ENCODE results near the gene OR14A2. TPM values are rescaled to one million over a fixed set of nuclear protein-coding genes. Genes with fewer than 3 reads are reported as not detected.
"Not testable (repeated sequence)": the region's sequence is repeated elsewhere in the genome, so short reads cannot be mapped to it uniquely, and the experiment has no call there.

Gene OR14A2
- not detected in 2 replicates for total RNA-seq

DNA sequence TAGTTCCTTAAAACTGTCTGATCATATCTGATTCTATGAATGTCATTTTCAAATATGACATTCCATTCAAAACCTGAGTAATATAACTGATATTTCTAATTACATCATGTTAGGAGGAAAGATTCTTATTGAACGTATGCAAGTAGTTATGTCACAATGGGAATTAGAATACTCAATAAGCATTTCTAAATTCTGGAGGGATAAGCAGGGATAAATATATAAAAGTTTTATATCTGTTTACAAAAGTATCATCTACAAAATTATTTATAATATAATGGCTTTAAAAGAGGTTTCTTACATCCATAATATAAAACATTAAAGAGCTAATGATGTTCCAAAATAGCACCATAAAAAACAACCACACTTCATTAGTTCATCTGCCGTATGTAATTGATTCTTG is at the start of gene OR14A2:
TSS of gene OR14A2 (minus strand) at position 101 of the 400 bp plus-strand sequence.
- H3K4me3 ChIP-seq (ENCODE audit: low read depth, low read length): no peak within 1 kb of the TSS
- no peaks in the 10 kb centered on the region for H3K36me3 ChIP-seq (ENCODE audit: control insufficient read depth, insufficient read depth, low read length)
- no peaks in the 10 kb centered on the region for H3K27me3 ChIP-seq (ENCODE audit: control insufficient read depth, insufficient read depth, low read length)
- TF ChIP-seq CTCF (IDR thresholded peaks at IDR 0.05; ENCODE audit: insufficient read depth, low read length, poor library complexity, severe bottlenecking): no peak
- DNase-seq (ENCODE audit: low read depth): no peak

- TF ChIP-seq CTCF (IDR thresholded peaks at IDR 0.05; ENCODE audit: insufficient read depth, low read length, poor library complexity, severe bottlenecking): no peak
- Histone ChIP-seq H3K27me3 (ENCODE audit: control insufficient read depth, insufficient read depth, low read length) (no peaks in the 10 kb centered on the region), H3K4me3 (ENCODE audit: low read depth, low read length) (no peak overlapping the region), H3K36me3 (ENCODE audit: control insufficient read depth, insufficient read depth, low read length) (no peaks in the 10 kb centered on the region)
- DNase-seq (ENCODE audit: low read depth): no peak
These were observed 49.6 kb upstream of the OR14A2 start for GRCh38 chr1:247797518-247797917.

DNA sequence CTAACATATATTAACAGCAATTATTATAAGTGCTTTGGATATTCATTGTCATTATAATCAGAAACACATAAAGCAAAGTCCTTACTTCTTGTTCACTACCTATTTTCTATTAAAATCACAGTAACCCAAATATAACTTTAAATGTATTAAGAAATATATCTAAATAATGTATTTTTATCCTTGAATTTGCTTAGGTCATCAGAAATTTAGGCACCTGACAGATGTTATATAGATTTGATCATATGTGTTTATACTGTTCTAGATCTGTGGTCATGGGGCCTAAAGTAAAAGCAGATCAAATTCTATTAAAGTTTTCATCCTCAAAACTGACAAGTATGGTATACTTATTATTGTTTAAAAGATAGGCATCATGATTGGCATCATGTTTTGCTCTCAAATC is 21.7 kb upstream of the OR14A2 start:
- no peak overlapping the region for H3K4me3 ChIP-seq (ENCODE audit: low read depth, low read length)
- no peak for DNase-seq (ENCODE audit: low read depth)
- TF ChIP-seq CTCF (IDR thresholded peaks at IDR 0.05; ENCODE audit: insufficient read depth, low read length, poor library complexity, severe bottlenecking): no peak

DNA sequence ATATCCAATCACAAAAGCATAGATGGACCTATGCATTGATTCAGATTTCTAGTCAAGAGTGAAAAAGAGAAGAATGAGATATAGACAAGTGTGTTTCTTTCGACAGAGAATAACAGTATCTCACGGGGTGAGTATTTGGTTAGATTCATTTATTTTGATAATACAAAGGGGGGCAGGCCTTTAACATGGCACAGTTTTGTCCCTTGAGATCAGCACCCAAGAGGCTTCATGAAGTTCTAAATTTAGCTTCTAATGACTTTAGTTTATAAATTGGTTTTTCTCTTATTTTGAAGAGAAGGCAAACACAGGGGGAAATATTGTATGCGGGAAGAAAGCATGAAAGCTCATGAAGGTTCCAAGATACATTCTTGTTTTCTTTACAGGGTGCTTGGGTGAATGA is 12.5 kb upstream of the OR14A2 start, which contains the start of gene OR1C1:
TSS of gene OR1C1 (minus strand) at position 101 of the 400 bp plus-strand sequence. CDS start 2,150 bp downstream, outside the sequence.
- Histone ChIP-seq H3K4me3 (ENCODE audit: low read depth, low read length) (no peak within 1 kb of the TSS), H3K36me3 (ENCODE audit: control insufficient read depth, insufficient read depth, low read length) (no peaks in the 10 kb centered on the region), H3K27me3 (ENCODE audit: control insufficient read depth, insufficient read depth, low read length) (no peaks in the 10 kb centered on the region)
- no peak for TF ChIP-seq CTCF (IDR thresholded peaks at IDR 0.05; ENCODE audit: insufficient read depth, low read length, poor library complexity, severe bottlenecking)
- DNase-seq (ENCODE audit: low read depth): no peak

More for the DNA sequence above, 21.7 kb upstream of the OR14A2 start:
- Histone ChIP-seq H3K36me3 (ENCODE audit: control insufficient read depth, insufficient read depth, low read length) (no peaks in the 10 kb centered on the region), H3K27me3 (ENCODE audit: control insufficient read depth, insufficient read depth, low read length) (no peaks in the 10 kb centered on the region)

DNA sequence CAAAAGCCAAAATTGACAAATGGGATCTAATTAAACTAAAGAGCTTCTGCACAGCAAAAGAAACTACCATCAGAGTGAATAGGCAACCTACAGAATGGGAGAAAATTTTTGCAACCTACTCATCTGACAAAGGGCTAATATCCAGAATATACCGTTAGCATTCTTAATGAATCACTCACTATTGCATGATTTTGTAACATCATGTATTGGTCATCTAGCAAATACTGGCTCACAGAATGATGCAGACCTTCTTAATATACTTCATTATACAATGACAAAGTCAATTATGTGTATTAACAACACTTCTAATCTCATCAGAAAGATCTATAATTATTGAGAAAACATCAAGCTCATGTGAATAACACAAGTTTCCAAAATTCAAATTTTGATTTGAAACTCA is 6.4 kb upstream of the OR14A2 start:
- not testable (repeated sequence) for H3K36me3 ChIP-seq (ENCODE audit: control insufficient read depth, insufficient read depth, low read length); H3K27me3 ChIP-seq (ENCODE audit: control insufficient read depth, insufficient read depth, low read length); DNase-seq (ENCODE audit: low read depth); H3K4me3 ChIP-seq (ENCODE audit: low read depth, low read length)

- DNase-seq (ENCODE audit: low read depth): no peak
- Histone ChIP-seq H3K27me3 (ENCODE audit: control insufficient read depth, insufficient read depth, low read length) (no peaks in the 10 kb centered on the region), H3K4me3 (ENCODE audit: low read depth, low read length) (no peak overlapping the region), H3K36me3 (ENCODE audit: control insufficient read depth, insufficient read depth, low read length) (no peaks in the 10 kb centered on the region)
- no peak for TF ChIP-seq CTCF (IDR thresholded peaks at IDR 0.05; ENCODE audit: insufficient read depth, low read length, poor library complexity, severe bottlenecking)
These were observed 1.9 kb upstream of the OR14A2 start for GRCh38 chr1:247749870-247750269.
